GM20000 (cell line): ENCODE data around the gene ANKS1A.

ENCODE experiments used
- DNase-seq: peaks from one replicate; pipeline ENCODE4 v3.0.0; 2012; ENCODE audit warnings: low spot score
- TF ChIP-seq, protein P1 (sequence below): IDR thresholded peaks from 2 replicates; pipeline ENCODE4 v1.5.1; 2012; ENCODE audit warnings: mild to moderate bottlenecking, control low read depth; ENCODE audit errors: extremely low read depth, missing control alignments

ANKS1A gene

DNA sequence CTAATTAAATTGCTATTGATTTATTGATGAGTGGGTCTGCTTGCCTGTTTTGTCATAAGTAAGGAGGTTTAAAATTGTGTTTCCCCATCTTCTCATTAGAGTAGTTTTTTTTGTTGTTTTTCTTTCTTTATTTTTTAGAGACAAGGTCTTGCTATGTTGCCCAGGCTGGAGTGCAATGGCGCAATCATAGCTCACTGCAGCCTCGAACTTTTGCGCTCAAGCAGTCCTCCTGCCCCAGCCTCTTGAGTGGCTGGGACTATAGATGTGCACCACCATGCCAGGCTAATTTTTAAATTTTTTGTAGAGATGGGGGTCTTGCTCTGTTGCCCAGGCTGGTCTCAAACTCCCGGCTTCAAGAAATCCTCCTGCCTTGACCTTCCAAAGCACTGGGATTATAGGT lies 31.0 kb downstream of the ANKS1A start:
- TF ChIP-seq, protein P1, sequence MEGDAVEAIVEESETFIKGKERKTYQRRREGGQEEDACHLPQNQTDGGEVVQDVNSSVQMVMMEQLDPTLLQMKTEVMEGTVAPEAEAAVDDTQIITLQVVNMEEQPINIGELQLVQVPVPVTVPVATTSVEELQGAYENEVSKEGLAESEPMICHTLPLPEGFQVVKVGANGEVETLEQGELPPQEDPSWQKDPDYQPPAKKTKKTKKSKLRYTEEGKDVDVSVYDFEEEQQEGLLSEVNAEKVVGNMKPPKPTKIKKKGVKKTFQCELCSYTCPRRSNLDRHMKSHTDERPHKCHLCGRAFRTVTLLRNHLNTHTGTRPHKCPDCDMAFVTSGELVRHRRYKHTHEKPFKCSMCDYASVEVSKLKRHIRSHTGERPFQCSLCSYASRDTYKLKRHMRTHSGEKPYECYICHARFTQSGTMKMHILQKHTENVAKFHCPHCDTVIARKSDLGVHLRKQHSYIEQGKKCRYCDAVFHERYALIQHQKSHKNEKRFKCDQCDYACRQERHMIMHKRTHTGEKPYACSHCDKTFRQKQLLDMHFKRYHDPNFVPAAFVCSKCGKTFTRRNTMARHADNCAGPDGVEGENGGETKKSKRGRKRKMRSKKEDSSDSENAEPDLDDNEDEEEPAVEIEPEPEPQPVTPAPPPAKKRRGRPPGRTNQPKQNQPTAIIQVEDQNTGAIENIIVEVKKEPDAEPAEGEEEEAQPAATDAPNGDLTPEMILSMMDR, result no peak
- no peak for DNase-seq

GRCh38 chr6:34922177-34922663 lies 33.2 kb downstream of the ANKS1A start:
- DNase-seq, result no peak

GRCh38 chr6:34924831-34925625 lies 36.0 kb downstream of the ANKS1A start:
- TF ChIP-seq, protein P1, result no peak
- no peak for DNase-seq

More at GRCh38 chr6:34922177-34922663, 33.2 kb downstream of the ANKS1A start:
- TF ChIP-seq, protein P1, result no peak

GRCh38 chr6:34926655-34927054 lies 37.6 kb downstream of the ANKS1A start:
- DNase-seq, result no peak
- TF ChIP-seq, protein P1, result no peak

GRCh38 chr6:34928220-34928619 lies 39.2 kb downstream of the ANKS1A start:
- TF ChIP-seq, protein P1, result no peak
- DNase-seq, result no peak

DNA sequence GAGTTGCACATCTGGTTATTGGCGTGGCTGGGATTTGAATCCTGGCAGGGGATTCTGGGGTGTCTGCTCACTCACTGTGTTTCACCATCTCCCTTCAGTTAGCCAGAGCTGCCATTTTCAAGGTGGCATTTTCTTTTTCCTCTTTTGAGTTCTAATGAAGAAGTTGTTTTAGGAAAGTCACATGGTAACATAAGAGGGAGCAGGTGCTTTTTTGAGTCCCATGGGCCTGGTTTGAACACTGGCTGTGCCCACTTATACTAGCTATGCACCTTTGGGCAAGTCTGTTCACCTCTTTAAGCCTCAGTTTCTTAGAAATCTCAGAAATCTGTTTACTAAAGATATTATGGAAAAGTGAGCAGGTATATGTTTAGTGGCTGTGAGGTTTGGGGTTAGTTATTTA lies 39.6 kb downstream of the ANKS1A start:
- DNase-seq, result no peak
- TF ChIP-seq, protein P1, result no peak

DNA sequence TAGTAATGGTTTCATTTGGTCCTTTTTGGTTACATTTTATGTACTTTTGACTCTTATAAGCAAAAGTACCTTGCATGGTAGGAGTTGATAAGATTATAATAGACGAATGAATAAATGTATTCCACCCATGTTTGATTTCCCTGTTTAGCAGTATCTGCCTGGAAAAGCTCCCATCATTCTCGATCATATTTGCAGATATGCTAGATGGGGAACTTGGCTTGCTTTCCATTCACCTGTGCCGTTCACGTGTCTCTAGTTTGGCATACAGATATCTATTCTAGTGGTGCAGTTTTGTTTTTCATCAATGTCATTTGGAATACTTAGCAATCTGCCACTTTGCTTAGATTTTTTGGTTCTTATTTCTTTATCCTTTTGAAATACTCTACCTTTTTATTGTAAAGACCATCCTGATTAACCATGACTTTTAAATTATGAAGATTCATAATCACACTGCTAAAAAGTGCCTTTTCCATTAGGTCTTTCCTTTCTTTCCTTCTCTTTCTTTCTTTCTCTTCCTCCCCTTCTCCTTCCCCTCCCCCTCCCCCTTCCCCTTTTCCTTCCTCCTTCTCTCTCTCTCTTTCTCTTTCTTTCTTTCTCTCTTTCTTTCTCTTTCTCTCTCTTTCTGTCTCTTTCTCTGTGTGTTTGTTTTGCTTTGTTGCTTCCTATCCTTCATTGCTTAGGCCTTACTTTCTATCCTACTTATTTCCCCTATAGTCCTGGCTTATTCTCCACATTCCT lies 40.4 kb downstream of the ANKS1A start:
- TF ChIP-seq, protein P1, result no peak
- no peak for DNase-seq
